Epithelial cell of esophagus (primary cell): ENCODE measurements around the gene RPS27A.
"Not testable (repeated sequence)": the region's sequence is repeated elsewhere in the genome, so short reads cannot be mapped to it uniquely, and the experiment has no call there.

Source experiments
- DNase-seq: peaks from one replicate; pipeline ENCODE4 v3.0.0; 2010; ENCODE audit warnings: low read depth
- H3K4me3 ChIP-seq: 2 replicates; pipeline ENCODE4 v1.5.1; 2011; ENCODE audit warnings: mild to moderate bottlenecking, low read length, control low read depth
- CTCF ChIP-seq: IDR thresholded peaks from 2 replicates; pipeline ENCODE4 v1.5.1; 2011; ENCODE audit warnings: low read depth, mild to moderate bottlenecking, low read length, control low read depth, inconsistent platforms; ENCODE audit not compliant: insufficient read depth; ENCODE audit errors: missing control alignments

The RPS27A gene

GRCh38 chr2:55232084-55232862, at the start of gene RPS27A, which contains the start of gene CLHC1:
RPS27A (plus strand) TSS chr2:55232688; CDS start chr2:55232825, 137 bp downstream.
CLHC1 (minus strand) TSS chr2:55232293; CDS start chr2:55222411, 9,882 bp downstream.
- H3K4me3 ChIP-seq, result peak within 1 kb of the TSS; percentile 96
- DNase-seq, result peak; percentile 99
- TF ChIP-seq CTCF, result peak; percentile 1

GRCh38 chr2:55186837-55187236, 45.7 kb upstream of the RPS27A start:
- DNase-seq, result not testable (repeated sequence)

GRCh38 chr2:55191888-55192287, 40.6 kb upstream of the RPS27A start:
- not testable (repeated sequence) for H3K4me3 ChIP-seq, DNase-seq

More at GRCh38 chr2:55186837-55187236, 45.7 kb upstream of the RPS27A start:
- H3K4me3 ChIP-seq, result not testable (repeated sequence)

- no peak for DNase-seq
- TF ChIP-seq CTCF, result no peak
- H3K4me3 ChIP-seq, result no peak overlapping the region
Measured at GRCh38 chr2:55196526-55196925, 36.0 kb upstream of the RPS27A start.

- TF ChIP-seq CTCF, result no peak
- no peak overlapping the region for H3K4me3 ChIP-seq
- DNase-seq, result no peak
Measured at GRCh38 chr2:55200416-55200815, 32.1 kb upstream of the RPS27A start.

- no peak overlapping the region for H3K4me3 ChIP-seq
- no peak for TF ChIP-seq CTCF
- no peak for DNase-seq
Measured at GRCh38 chr2:55204536-55204935, 28.0 kb upstream of the RPS27A start.

- TF ChIP-seq CTCF, result no peak
- DNase-seq, result no peak
- no peak overlapping the region for H3K4me3 ChIP-seq
Measured at GRCh38 chr2:55204950-55205349, 27.5 kb upstream of the RPS27A start.

GRCh38 chr2:55213822-55214221, 18.7 kb upstream of the RPS27A start:
- DNase-seq, result no peak
- TF ChIP-seq CTCF, result no peak
- H3K4me3 ChIP-seq, result no peak overlapping the region
